Measurements from ENCODE around the gene RGMA.
"Not testable (repeated sequence)": the region's sequence is repeated elsewhere in the genome, so short reads cannot be mapped to it uniquely, and the experiment has no call there.

Gene RGMA

DNA sequence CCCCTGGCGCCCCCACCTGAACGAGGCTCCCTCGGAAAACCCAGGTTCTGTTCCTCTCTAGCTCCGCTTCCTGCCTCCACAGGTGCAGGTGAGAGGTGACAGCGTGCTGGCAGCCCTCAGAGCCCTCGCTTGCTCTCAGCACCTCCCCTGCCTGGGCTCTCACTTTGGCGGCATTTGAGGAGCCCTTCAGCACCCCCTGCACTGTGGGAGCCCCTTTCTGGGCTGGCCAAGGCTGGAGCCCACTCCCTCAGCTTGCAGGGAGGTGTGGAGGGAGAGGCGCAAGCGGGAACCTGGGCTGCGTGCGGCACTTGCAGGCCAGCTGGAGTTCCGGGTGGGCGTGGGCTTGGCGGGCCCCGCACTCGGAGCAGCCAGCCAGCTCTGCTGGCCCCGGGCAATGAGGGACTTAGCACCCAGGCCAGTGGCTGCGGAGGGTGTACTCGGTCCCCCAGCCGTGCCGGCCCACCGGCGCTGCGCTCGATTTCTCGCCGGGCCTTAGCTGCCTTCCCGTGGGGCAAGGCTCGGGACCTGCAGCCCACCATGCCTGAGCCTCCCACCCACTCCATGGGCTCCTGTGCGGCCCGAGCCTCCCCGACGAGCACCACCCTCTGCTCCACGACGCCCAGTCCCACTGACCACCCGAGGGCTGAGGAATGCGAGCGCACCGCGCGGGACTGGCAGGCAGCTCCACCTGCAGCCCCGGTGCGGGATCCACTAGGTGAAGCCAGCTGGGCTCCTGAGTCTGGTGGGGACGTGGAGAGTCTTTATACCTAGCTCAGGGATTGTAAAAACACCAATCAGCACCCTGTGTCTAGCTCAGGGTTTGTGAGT is 57.2 kb downstream of the RGMA start:
- DNase-seq = not testable (repeated sequence)

DNA sequence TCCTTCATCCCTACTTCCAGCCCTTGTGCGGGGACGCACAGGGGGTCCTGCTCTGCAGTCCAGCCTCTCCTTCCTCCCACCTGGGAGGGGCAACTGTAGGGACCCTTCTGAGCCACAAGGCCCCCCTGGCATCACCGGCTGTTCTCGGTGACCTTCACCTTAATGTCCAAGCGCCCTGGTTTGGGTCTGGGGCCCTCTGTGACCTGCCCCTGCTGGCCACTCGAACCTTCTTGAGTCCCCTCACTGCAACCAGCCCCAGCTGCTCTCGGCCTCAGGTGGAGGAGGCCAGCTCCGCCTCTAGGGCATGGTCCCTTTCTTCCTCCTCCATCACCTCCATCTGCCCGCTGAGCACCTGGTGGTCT is 57.9 kb downstream of the RGMA start:
- DNase-seq = no peak

DNA sequence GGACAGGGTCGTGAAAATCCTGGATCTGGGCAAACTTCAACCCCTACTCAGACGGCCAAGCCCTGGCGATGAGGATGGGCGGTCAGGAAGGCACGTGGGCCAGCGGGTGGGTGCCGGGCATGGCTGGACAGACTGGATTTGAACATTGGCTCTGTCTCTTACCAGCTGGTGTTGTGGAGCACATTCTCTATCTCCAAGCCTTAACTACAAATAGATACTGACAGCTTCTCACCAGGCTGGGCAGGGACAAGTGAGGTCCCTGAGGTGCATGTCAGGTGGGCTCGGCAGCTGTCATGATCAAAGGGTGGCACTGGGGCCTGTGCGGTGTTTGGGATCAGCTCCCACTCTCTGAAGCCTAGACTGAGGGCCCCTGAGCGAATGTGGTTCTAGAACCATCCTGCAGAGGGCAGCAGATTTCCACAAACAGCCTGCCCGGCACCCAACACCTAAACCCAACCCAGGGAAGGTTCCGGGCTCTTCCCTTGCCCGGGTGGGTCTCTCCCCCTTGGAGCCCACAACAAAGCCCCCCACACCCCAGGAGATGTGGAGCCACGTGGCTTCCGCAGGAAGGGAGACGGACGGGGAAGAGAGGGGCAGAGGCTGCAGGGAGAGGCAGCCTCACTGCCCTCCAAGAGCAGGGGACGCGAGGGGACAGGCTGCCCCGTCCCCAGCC is 58.4 kb downstream of the RGMA start:
- peak; percentile 84 for DNase-seq

DNA sequence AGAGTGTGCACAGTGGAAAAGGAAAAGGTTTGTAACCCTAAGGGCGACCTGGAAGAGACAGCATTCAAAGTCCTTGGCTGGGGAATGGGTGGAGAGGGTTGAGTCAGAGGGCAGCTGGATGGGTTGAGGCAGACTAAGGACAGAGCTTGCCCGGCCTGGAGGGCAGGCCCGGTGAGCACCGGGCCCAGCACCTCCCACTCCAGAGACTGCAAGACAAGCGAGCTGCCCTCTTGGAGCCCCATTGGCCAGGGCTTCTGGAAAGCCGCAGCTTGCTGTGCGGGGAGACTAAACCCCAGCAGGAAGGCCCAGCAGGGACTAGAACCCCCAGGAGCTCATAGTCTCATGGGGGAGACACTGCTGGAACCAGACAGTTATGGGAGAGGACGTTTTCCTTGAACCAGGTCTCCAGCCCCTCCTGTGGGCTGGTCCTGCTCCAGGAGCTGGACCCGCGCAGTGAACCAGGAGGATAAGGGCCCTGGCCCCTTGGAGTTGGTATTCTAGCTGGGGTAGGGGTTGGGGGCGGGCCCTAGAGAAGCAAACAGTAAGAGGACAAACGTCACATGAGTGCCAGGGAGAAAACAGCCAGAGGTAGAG is 59.1 kb downstream of the RGMA start:
- DNase-seq = no peak

DNA sequence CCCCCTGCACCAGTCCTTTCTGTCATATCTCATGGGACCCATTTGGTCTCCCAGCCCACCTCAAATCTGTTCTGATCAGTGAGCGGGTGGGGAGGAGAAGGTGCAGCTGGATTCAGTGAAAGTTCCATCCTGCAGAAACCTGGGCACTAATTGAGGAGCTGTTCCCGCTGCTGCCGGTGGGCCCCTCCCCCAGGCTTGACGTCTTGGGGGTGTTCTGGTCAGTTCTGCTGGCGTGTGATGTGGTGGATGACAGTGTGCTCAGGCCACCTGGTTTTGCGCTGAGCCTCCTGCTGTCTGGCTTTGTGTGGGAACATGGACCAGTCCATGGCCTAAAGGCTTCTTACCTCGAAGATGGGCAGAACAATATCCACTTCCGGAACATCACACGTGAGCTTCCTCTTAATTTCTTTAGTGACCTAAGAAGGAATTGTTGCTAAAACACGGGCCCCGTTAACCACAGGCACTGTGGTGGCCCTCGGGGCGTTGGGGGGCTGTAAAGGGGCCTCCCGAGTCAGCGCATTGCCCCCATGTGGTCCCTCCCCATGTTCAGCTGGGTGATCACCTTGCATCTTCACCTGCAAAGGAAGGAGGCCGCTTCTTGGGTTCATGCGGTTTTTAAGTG is 59.7 kb downstream of the RGMA start:
- no peak for DNase-seq

DNA sequence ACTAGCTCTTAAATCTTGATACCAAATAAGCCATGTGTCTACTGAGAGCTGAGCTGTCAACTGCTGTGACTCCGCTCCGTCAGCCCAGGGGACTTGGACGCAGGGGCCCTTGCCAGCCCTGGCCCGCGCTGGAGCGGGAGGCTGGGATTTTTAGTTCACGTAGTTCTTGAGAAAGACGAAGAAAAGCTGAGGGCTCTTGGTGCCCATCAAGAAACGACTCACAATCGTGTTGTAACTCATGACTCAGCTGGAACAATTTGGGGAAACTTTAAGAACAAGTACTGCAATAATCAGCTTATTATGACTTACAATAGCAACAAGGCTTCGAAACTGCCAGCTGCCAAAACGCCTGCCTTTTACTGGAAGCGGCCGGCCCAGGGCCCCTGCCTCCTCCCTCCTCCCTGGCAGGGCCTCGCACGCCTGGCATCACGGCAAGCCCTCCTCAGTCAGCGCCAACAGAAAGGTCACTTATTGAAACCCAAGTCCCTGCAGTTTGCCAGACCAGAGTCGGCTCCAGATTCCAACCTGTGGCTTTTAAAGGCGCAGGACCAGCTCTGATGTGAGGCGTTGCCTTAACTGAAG is 60.3 kb downstream of the RGMA start:
- DNase-seq = peak; percentile 90

DNA sequence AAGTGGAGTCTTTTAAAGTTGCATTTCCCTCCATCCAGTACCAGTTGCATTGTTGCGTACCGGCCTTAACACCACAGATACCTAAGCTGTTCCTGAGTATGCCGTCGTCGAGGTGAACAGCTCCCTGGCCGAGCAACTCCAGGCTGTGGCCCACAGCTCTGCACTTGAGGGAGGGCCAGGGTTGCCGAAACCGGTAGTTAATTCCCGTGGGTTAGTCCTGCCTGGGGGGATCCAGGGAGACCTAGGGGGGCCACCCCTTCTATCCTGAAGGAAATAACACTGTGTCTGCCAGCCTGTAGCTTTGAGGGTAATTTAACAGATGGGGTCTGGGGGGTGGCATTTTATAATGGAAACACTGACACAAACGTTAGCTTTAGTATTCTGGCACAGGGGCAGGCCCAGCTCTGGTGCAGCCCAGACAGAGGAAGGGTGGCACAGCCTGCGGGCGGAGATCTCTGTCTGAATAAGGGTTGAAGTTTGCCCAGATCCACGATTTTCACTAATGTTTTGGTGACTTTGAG is 60.8 kb downstream of the RGMA start:
- DNase-seq = peak; percentile 38

DNA sequence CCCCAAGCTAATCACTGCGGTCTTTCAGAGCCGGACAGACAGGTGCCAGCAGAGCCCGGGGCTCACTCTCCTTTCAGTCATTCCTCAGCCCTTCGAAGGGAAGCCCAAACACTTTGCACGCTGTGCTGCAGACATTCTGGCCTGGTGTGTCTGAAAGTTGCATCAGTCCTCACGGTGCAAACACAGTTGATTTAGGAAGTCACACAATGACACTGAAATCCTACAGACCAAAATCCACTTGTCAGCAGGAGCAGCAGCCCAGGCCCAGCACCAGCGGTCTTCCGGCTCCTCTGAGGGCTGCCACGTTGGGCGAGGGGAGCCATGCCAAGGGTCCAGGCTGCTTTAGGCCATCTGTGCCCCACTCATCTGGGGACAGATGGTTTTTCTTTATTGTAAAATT is 61.6 kb downstream of the RGMA start:
- DNase-seq = no peak

DNA sequence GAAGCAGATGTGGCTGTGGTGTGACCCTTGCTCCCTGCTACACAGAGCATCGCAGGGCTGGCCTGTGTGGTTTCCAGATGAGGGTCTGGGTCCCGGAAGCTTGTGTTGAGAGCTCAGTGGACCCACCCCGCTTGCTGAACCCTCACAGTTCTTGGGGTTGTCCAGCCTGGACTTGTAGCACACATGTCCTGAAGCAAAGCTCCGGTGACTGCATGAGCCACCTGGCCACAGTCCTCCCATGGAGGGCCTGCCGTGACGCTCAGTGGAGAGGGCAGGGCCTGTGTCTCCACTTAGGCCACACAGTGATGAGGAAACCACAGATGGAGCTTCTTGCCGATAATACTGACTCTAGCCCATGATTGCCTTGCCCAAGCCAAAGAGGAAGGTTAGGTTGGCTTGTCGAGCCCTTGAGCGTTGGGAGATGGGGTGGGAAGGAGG is 62.6 kb downstream of the RGMA start:
- DNase-seq = no peak

DNA sequence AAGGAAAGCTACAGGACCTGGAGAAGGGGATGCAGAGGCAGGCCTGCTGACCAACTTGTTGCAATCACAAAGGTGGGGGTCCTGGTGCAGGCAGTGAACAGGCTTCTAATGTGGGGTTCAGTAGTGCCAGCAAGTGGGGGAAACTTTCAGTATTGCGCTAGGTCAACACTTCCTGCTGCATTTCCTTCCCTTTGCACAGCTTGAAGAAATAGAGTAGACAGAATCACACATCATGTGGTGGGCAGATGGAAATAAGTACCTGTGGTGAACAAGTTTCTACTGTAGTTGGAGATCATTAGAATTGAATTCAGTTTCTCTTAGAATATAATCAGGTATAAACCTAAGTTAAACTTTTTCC is 63.4 kb downstream of the RGMA start:
- no peak for DNase-seq

DNA sequence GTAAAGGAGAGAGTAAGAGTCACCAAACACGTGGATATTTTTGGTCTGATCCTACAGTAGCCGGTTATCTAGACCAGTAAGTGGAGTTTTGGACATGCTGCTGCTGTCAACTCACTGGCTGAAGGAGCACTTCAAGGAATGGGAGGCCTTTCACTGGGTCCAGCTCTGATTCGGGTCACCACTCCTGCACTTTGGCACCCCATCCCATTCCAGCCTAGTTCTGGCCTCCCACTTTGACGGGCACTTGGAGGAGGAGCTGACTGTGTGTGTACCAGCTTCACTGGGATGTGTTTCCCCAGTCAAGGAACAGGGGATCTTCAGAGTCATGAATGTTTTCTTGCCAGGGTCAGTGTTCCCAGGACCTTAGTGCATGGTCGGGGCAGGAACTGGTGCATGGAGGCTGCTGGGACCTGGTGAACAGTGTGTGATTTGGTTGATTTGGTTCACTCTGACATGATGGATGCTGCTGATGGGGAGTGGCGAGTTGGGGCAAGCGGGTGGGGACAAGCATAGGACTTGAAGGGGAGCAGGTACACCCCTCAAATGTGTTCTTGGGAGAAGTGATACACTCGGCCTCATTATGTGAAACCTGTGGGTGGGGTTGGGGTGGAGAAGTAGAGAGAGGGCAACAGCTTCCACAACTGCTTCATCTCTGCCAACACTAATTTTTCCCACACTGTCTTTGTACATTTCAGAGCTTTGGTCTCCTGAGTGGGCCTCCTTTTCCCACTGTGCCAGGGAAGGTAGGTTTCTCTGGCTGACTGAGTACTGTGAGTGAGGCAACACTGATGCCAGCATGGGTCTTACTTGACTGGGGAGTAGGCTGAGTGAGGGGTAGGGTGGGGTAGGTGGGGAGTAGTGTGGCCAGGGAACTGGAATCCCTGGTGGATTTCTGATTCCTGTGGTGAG is 64.0 kb downstream of the RGMA start:
- no peak for DNase-seq

DNA sequence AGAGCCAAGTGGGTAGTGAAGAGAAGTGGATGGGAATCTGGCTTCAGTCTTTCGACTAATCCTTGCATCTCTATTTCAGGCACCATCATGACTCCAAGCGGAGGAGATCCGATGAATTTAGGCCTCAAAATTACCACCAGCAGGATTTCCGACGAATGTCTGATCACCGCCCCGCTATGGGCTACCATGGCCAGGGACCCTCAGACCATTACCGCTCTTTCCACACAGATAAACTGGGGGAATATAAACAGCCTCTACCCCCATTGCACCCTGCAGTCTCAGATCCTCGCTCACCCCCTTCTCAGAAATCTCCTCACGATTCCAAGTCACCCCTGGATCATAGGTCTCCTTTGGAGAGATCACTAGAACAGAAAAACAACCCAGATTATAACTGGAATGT is 64.7 kb downstream of the RGMA start:
- DNase-seq = no peak

DNA sequence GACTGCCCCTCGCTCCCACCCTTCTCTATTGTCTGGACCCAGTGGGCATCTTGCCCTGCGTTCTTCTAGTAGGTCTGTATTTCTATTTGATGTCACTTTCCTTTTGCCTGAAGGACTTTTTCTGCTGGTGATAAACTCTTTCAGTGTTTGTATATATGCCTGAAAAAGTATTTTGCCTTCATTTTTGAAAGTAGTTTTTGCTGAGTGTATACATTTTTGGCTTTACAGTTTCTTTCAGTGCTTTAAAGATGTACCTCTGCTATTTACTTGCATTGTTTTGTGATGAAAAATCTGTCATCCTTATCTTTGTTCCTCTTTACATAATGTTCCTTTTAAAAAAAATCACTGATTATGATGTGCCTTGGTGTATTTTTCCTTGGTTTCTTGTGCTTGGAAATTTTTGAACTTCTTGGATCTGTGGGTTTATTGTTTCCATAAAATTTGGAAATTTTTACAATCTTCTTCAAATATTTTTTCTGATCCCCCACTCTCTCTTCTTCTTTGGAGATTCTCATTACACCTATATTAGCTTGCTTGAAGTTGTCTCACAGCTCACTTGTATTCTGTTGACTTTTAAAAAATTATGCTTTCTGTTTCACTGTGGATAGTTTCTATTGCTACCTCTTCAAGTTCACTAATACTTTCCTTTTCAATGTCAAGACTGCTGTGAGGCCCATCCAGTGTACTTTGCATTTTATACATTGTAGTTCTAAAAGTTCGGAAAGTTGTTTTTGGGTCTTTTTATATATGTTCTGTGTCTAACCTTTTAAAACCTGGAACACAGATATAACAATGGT is 67.8 kb downstream of the RGMA start:
- no peak for DNase-seq

DNA sequence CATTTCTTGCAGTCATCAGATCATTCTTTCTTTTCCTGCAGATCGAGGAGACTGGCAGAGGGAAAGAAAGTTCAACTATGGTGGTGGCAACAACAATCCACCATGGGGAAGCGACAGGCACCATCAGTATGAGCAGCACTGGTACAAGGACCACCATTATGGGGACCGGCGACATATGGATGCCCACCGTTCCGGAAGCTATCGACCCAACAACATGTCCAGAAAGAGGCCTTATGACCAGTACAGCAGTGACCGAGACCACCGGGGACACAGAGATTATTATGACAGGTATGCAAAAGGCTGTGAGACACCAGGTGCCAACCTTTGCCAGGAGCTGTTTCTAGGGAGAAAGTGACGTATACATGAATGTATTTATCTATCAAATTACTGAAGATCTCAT is 69.0 kb downstream of the RGMA start:
- DNase-seq = no peak

DNA sequence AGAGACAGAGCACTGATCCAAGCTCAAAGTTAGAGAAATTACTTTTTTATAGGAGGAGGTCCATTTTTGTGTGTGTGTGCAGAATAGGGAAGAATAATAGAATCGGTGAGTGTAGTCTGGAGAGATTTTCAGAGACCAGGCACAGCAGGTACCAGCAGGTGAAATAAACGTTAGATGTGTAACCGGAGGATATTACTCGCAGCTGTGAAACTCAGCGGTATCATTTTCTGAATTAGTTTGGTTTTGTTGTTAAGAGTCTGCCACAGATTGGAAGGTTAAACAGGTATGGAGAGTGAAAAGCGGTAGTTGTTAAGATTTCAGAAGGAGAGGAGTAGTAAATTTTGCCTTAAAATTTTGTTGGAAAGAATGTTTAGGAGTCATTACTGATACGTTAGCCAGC is 69.9 kb downstream of the RGMA start:
- no peak for DNase-seq

DNA sequence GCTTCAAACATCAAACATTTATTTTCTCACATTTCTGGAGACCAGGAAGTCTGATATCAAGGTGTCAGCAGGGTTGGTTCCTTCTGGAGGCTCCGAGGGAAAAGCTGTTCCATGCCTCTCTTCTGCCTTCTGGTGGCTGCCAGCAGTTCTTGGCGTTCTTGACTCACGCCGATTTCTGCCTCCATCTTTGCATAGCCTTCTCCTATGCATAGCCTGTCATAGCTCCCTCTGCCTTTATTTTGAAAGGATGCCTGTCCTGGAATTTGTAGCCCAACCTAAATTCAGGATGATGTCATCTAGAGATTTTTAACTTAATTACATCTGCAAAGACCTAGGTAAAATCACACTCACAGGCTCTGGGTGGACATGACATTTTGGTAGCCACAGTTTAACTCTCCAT is 70.4 kb downstream of the RGMA start:
- no peak for DNase-seq

DNA sequence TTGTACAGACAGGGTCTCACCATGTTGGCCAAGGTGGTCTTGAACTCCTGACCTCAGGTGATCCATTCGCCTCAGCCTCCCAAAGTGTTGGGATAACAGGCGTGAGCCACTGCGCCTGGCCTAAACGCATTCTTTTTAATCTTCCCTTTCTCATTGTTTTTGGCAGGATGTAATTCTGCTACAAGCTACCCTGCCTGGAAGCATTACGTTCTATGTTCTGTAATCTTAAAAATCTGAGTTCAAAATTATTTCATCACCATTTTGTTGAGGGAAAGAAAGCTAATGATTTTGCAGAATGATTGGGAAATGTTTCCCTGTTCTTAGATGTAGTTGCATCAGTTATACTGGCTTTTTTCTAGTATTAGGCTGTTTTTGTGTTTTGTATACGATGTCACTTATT is 71.5 kb downstream of the RGMA start:
- no peak for DNase-seq

DNA sequence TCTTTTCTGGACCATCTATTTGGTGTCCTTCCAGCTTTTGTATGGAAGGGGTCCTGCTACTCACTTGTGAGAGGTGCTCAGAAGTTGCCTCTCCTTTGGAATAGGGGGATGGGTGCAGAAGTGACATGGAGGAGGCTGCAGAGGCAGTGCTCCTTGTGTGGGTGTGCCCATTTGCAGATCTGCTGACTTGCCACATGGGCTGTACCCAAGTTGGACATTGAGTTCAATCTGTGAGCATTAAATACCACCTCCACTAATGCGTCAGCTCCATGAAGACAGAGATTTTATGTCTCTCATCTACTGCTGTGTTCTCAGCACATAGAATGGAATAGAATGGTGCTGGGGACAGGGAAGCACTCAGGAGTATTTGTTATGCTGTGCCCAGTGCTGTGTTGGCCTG is 76.2 kb downstream of the RGMA start:
- DNase-seq = no peak

DNA sequence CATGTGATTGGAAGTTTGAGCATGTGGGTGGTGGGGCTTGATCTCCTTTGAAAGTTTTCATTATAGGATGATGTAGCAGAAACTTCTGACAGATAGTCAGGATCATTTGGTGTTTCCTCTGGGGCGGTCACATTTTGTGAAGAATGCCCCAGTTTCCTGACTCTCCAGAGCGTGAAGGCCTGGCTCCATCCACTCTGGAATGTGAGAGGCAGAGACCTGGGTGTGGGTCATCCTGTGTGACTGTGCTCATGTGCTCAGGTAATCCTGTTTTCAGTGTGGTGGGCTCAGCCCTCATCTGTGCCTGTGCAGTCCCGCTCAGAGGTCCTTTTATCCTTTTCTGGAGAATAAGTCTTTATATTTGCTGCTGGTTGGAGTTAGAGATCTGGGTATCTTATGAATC is 81.0 kb downstream of the RGMA start:
- no peak for DNase-seq

DNA sequence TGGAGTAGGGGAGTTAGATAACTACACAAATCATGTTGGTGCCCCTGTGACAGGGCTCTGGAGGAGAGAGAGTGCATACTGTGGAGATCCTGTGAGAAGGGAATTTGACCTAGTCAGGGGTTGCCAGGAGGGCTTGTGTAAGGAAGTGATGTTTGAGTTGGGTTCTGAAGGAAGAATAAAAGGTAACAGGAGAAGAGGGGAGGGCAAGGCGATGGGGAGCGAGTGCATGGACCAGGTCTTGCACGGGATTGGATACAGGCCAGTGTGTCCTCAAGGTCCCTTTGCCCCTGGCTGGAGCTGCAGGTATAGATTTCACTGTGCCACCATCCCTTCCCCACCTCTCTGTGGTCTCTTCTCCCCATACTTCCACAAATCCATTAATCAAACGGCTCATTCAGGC is 83.9 kb downstream of the RGMA start:
- no peak for DNase-seq

DNA sequence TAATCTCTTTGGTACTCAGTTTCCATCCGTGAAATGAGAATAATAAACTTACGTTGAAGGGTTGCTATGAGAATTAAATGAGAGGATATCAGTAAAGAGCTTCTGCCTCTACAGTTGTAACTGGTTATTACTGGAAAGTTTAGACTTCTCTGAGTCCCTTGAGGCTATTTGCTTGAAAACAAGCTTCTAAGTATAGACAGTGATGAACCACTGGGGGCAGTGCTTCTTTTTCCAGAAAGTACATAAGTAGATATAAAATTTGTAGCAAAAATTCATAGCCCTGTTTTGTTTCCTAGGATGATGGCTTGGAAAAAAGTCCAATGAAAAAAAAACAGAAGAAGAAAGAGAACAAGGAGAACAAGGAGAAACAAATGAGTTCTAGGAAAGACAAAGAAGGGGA is 87.1 kb downstream of the RGMA start:
- no peak for DNase-seq

All from femur (tissue), 1 donor.